Suprapubic skin (tissue), 3 donors: Measurements from ENCODE around the gene PRPS2.

Experiments used
- POLR2A ChIP-seq, 2 donors: fragments of 450-650 bp; IDR thresholded peaks; one replicate each; pipeline ENCODE4 v1.6.1; 2017; ENCODE audit warnings: antibody characterized with exemption in 2 of 2, mild to moderate bottlenecking in 2 of 2, moderate library complexity in 2 of 2
- TF ChIP-seq, protein P1 (sequence below), 2 donors: fragments of 200-600 bp in 1 of 2; fragments of 450-650 bp in 1 of 2; sonication (generic) in 1 of 2; IDR thresholded peaks; one replicate each; pipeline ENCODE4 v1.5.1; 2016 to 2019; ENCODE audit warnings: antibody characterized with exemption in 2 of 2, mild to moderate bottlenecking in 1 of 2, moderate library complexity in 1 of 2

DNA sequence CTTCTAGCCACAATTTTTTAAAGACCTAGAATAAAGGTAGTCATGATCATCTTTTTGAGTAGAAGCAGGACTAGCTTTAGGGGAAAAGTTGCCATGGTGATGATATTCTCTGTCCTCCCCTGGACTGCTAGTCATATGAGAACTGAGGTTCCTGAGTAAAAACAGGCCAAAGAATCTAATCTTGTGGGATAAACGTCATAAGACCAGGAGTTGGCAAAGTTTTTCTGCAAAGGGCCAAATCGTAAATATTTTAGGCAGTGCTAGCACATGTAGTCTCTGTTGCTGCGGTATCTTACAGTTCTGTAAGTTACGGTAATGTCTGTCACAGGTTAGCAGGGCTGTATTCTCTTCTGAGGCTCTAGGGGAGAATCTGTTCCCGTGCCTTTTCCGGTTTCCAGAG is 3.4 kb downstream of the PRPS2 start:
- TF ChIP-seq, protein P1, sequence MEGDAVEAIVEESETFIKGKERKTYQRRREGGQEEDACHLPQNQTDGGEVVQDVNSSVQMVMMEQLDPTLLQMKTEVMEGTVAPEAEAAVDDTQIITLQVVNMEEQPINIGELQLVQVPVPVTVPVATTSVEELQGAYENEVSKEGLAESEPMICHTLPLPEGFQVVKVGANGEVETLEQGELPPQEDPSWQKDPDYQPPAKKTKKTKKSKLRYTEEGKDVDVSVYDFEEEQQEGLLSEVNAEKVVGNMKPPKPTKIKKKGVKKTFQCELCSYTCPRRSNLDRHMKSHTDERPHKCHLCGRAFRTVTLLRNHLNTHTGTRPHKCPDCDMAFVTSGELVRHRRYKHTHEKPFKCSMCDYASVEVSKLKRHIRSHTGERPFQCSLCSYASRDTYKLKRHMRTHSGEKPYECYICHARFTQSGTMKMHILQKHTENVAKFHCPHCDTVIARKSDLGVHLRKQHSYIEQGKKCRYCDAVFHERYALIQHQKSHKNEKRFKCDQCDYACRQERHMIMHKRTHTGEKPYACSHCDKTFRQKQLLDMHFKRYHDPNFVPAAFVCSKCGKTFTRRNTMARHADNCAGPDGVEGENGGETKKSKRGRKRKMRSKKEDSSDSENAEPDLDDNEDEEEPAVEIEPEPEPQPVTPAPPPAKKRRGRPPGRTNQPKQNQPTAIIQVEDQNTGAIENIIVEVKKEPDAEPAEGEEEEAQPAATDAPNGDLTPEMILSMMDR (IDR thresholded peaks at IDR 0.05): no peak
- no peak for TF ChIP-seq POLR2A (IDR thresholded peaks at IDR 0.05)
